Activated naive CD4-positive, alpha-beta T cell treated with anti-CD3 and anti-CD28 coated beads, Interleukin-2, amount 10 ng/mL, durations not matched to agents 7 days and 5 days (primary cell): Measurements from ENCODE around the gene NIP7.
"Not testable (repeated sequence)": the region's sequence is repeated elsewhere in the genome, so short reads cannot be mapped to it uniquely, and the experiment has no call there.

Experiments used
- CTCF ChIA-PET: fragments of 350-600 bp; sonication (Branson Sonifier 250); formaldehyde crosslinking; loops from one replicate; lab custom pipeline; 2021; ENCODE audit warnings: antibody characterized with exemption; lab: Charles Lee
- DNase-seq: peaks from one replicate; pipeline ENCODE4 v3.0.0-alpha.2; 2020
- H3K27ac Mint-ChIP-seq: one replicate; pipeline ENCODE4 v1.8.0; 2021; ENCODE audit warnings: mild to moderate bottlenecking, moderate library complexity, mixed read lengths
- H3K27me3 Mint-ChIP-seq: one replicate; pipeline ENCODE4 v1.8.0; 2021; ENCODE audit warnings: mild to moderate bottlenecking, mixed read lengths
- H3K36me3 Mint-ChIP-seq: one replicate; pipeline ENCODE4 v1.8.0; 2021; ENCODE audit warnings: mixed read lengths
- H3K4me1 Mint-ChIP-seq: one replicate; pipeline ENCODE4 v1.8.0; 2021; ENCODE audit warnings: mixed read lengths
- H3K4me3 Mint-ChIP-seq: one replicate; pipeline ENCODE4 v1.8.0; 2021; ENCODE audit warnings: mild to moderate bottlenecking, moderate library complexity, mixed read lengths
- H3K9me3 Mint-ChIP-seq: one replicate; pipeline ENCODE4 v1.8.0; 2021; ENCODE audit warnings: mixed read lengths

The NIP7 gene

GRCh38 chr16:69339289-69340094, at the start of gene NIP7, which contains the start of gene COG8:
Gene NIP7 (plus strand): TSS chr16:69339772. CDS start chr16:69339830, 58 bp downstream.
Gene COG8 (minus strand): TSS chr16:69339564. CDS start chr16:69339552, 12 bp downstream.
- CTCF ChIA-PET: interaction anchor here (0.9 kb wide), 2 partner anchors 9 to 280 kb away, joined by 3 read pairs; partner anchors contain the start of gene PDF
- Mint-ChIP-seq H3K4me3 (peak within 1 kb of the TSS; percentile 100), H3K9me3 (no peaks in the 10 kb centered on the region)

GRCh38 chr16:69291657-69292056, 47.9 kb upstream of the NIP7 start:
- H3K27me3 Mint-ChIP-seq, CTCF ChIA-PET, H3K4me3 Mint-ChIP-seq, DNase-seq, H3K36me3 Mint-ChIP-seq, H3K4me1 Mint-ChIP-seq, H3K27ac Mint-ChIP-seq, H3K9me3 Mint-ChIP-seq: not testable (repeated sequence)

More at GRCh38 chr16:69339289-69340094, at the start of gene NIP7, which contains the start of gene COG8:
- H3K36me3 Mint-ChIP-seq: peaks cover 51% of the 10 kb centered on the region
- no peaks in the 10 kb centered on the region for H3K27me3 Mint-ChIP-seq
- H3K4me1 Mint-ChIP-seq: peaks cover 50% of the 10 kb centered on the region
- peak; percentile 96 for DNase-seq
- H3K27ac Mint-ChIP-seq: peak within 1 kb of the TSS; percentile 97

DNA sequence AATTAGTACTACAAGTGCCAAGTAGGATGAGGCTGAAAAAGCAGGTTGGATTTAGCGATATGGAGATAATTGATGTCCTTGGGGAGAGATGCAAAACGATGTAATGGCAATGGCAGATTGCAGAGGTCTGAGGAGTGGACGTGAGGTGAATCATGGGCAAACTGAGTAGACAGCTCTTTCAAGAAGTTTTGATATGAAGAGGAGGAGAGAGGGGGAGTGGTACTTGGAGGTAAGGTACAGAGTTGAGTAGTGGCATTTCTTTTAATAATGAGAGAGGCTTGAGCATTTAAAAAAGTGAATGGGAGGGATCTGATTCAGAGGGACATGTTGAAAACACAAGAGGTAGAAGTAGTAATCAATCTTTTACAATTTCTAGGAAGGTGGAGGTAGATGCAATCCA, 46.2 kb upstream of the NIP7 start:
- Mint-ChIP-seq H3K27me3 (no peaks in the 10 kb centered on the region), H3K36me3 (peaks cover 2% of the 10 kb centered on the region), H3K4me3 (no peak overlapping the region), H3K9me3 (no peaks in the 10 kb centered on the region), H3K27ac (no peak overlapping the region), H3K4me1 (no peaks in the 10 kb centered on the region)
- CTCF ChIA-PET: no interaction called here
- DNase-seq: no peak

DNA sequence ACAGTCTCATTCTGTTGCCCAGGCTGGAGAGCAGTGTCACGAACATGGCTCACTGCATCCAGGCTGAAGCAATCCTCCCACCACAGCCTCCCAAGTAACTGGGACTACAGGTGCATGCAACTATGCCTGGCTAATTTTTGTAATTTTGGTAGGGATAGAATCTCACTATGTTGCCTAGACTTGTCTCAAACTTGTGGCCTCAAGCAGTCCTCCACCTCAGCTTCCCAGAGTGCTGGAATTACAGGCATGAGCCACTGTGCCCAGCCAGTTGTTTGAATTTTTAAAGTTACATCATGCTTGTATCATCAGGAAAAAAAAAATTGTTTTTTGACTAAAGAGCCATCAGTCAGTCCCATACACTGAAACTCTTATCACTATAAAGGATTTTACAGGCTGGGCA, 45.5 kb upstream of the NIP7 start:
- Mint-ChIP-seq H3K27me3 (no peaks in the 10 kb centered on the region), H3K4me1 (no peaks in the 10 kb centered on the region), H3K27ac (no peak overlapping the region), H3K9me3 (no peaks in the 10 kb centered on the region), H3K4me3 (no peak overlapping the region), H3K36me3 (peaks cover 2% of the 10 kb centered on the region)
- no peak for DNase-seq
- CTCF ChIA-PET: no interaction called here

DNA sequence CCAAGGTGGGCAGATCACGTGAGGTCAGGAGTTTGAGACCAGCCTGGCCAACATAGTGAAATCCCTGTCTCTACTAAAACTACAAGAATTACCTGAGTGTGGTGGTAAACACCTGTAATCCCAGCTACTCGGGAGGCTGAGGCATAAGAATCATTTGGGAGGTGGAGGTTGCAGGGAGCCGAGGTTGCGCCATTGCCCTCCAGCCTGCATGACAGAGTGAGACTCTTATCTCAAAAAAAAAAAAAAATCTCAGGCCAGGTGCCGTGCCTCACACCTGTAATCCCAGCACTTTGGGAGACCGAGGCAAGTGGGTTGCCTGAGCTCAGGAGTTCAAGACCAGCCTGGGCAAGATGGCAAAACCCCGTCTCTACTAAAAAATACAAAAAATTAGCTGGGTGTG, 42.8 kb upstream of the NIP7 start:
- H3K4me1 Mint-ChIP-seq, H3K9me3 Mint-ChIP-seq, H3K27ac Mint-ChIP-seq, H3K4me3 Mint-ChIP-seq, DNase-seq, H3K27me3 Mint-ChIP-seq: not testable (repeated sequence)
- CTCF ChIA-PET: interaction anchor here (1.8 kb wide), 2 partner anchors 9 to 11 kb away, joined by 4 to 7 read pairs; no protein-coding TSS in a partner anchor
- H3K36me3 Mint-ChIP-seq: peaks cover 11% of the 10 kb centered on the region

DNA sequence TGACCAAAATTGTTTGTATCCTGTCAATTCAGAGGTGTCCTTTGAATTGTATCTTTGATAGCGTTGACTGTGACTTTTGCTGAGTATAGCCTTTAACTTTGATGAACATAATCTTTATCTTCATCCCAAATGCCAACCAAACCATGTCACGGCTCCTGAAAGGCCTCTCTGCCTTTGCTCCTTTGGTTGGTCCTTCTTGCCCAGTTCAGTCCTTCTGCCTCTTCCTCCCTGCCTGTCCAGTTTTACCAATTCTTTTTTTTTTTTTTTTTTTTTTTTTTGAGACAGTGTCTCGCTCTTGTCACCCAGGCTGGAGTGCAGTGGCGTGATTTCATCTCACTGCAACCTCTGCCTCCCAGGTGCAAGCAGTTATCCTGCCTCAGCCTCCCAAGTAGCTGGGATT, 41.3 kb upstream of the NIP7 start:
- DNase-seq: no peak
- H3K27ac Mint-ChIP-seq: no peak overlapping the region
- peaks cover 11% of the 10 kb centered on the region for H3K36me3 Mint-ChIP-seq

GRCh38 chr16:69301187-69301586, 38.4 kb upstream of the NIP7 start:
- CTCF ChIA-PET: no interaction called here
- no peaks in the 10 kb centered on the region for H3K9me3 Mint-ChIP-seq

More for the DNA sequence above, 41.3 kb upstream of the NIP7 start:
- Mint-ChIP-seq H3K4me1 (no peaks in the 10 kb centered on the region), H3K27me3 (no peaks in the 10 kb centered on the region), H3K9me3 (no peaks in the 10 kb centered on the region), H3K4me3 (no peak overlapping the region)
- CTCF ChIA-PET: no interaction called here

DNA sequence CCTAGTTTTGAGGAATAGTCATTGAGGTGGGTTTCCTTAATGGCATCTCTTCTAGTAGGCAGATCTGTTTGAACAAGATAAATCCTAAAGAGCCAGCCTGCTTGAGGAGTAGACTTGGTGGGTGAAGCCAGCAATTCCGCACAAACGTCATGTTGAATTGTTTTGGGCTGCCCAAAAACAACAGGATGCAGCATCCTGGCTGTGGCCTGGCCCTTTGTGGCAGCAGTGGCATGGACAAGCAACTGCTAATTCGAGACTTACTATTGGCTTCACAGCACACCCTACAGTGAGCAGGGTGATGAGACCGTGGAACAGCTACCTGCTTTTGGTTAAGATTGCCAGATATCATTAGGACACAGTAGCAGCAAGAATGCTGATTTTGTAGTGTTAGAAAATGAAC, 37.7 kb upstream of the NIP7 start:
- Mint-ChIP-seq H3K4me3 (no peak overlapping the region), H3K27ac (no peak overlapping the region), H3K27me3 (no peaks in the 10 kb centered on the region), H3K9me3 (no peaks in the 10 kb centered on the region), H3K4me1 (no peaks in the 10 kb centered on the region), H3K36me3 (peaks cover 12% of the 10 kb centered on the region)
- no peak for DNase-seq
- CTCF ChIA-PET: no interaction called here

More at GRCh38 chr16:69301187-69301586, 38.4 kb upstream of the NIP7 start:
- Mint-ChIP-seq H3K27ac (no peak overlapping the region), H3K4me1 (no peaks in the 10 kb centered on the region), H3K4me3 (no peak overlapping the region), H3K27me3 (no peaks in the 10 kb centered on the region), H3K36me3 (peaks cover 13% of the 10 kb centered on the region)
- no peak for DNase-seq

DNA sequence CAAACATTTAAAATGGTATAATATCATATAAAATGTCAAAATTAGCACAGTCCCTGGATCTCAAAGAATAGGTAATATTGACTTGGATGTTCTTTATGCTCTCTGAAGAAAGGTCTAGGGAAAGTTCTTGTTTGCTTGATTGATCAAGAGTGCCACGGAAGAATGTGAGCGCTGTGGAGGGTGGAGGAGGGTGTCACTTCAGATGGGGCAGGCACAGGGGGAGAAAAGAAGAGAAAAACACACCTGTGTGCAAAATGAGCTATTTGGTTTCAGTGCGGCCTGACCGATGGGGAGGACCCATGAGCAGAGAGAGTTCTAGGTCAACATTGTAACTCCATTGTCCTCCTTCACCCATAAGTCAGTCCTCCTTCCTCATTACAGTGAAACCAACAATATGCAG, 37.3 kb upstream of the NIP7 start:
- CTCF ChIA-PET: no interaction called here
- peaks cover 12% of the 10 kb centered on the region for H3K36me3 Mint-ChIP-seq
- H3K27ac Mint-ChIP-seq: peak overlapping the region; percentile 25
- H3K9me3 Mint-ChIP-seq: no peaks in the 10 kb centered on the region
- H3K4me3 Mint-ChIP-seq: no peak overlapping the region
- no peak for DNase-seq
- H3K4me1 Mint-ChIP-seq: no peaks in the 10 kb centered on the region
- no peaks in the 10 kb centered on the region for H3K27me3 Mint-ChIP-seq

- CTCF ChIA-PET: interaction anchor here (1.1 kb wide), 1 partner anchor 20 kb away, joined by 3 read pairs; no protein-coding TSS in a partner anchor
- no peak for DNase-seq
- peaks cover 7% of the 10 kb centered on the region for H3K36me3 Mint-ChIP-seq
- H3K4me1 Mint-ChIP-seq: peaks cover 7% of the 10 kb centered on the region
- H3K27ac Mint-ChIP-seq: no peak overlapping the region
- H3K9me3 Mint-ChIP-seq: no peaks in the 10 kb centered on the region
- H3K4me3 Mint-ChIP-seq: no peak overlapping the region
- H3K27me3 Mint-ChIP-seq: no peaks in the 10 kb centered on the region
Observed at GRCh38 chr16:69306031-69306430, 33.5 kb upstream of the NIP7 start.

DNA sequence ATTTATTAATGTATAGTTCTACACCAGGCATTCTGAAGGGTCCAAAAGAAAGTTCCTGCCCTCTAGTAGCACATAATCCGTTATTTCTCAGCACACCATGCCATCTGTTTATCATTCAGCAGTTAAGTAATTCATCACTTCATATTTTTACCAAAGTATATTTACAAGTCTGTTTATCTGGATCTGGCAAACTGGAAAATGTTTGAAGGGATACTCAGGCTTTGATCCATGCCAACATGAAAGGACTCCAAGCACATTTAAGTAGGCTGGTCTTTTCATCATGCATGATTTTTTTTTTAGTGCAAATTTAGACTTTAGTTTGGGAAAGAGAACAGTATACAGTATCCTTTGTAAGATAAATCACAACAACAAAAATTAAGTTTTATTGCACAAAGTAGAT, 32.5 kb upstream of the NIP7 start:
- Mint-ChIP-seq H3K27me3 (no peaks in the 10 kb centered on the region), H3K9me3 (no peaks in the 10 kb centered on the region), H3K36me3 (peaks cover 7% of the 10 kb centered on the region), H3K4me1 (peaks cover 10% of the 10 kb centered on the region), H3K27ac (no peak overlapping the region), H3K4me3 (no peak overlapping the region)
- no peak for DNase-seq
- CTCF ChIA-PET: no interaction called here

DNA sequence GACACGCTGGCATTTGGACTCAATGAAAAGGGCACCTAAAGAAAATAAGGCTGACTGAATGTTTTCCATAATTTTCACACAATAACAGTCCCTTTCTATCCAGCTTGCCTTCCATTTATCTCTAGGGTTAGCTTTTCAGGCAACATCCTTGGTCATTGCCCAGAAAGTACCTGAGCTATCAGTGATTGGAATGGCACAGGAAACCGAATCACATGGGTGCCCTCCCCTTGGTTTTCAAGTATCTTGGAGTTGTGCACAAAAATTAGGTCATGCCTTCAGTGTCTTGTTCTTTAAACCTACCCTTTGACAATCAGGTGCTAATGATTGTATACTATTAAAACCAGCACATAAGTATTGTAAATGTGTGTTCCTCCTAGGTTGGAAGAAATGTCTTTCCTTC, 31.7 kb upstream of the NIP7 start:
- no peaks in the 10 kb centered on the region for H3K9me3 Mint-ChIP-seq
- peaks cover 13% of the 10 kb centered on the region for H3K4me1 Mint-ChIP-seq
- peaks cover 10% of the 10 kb centered on the region for H3K36me3 Mint-ChIP-seq
- DNase-seq: no peak
- no peak overlapping the region for H3K27ac Mint-ChIP-seq
- CTCF ChIA-PET: no interaction called here
- H3K27me3 Mint-ChIP-seq: no peaks in the 10 kb centered on the region
- H3K4me3 Mint-ChIP-seq: no peak overlapping the region

DNA sequence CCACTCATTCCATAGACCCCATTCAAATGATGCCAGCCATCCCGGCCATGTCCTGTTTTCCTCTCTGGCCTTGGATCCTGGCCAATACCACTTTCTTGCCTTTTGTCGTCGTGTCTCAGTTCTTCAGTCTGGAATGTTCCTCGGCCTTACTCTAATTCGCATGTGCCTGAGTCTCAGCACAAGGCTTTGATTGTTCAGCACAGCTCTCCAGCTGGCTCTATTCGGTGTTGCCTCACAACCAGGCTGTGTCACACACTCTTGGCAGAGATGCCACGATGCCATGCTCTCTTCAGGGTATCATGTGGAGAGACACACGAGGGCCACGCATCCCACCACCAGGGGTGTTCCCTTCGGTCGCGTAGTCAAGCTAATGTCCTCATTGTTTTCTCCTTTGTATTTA, 30.3 kb upstream of the NIP7 start:
- Mint-ChIP-seq H3K4me1 (peaks cover 24% of the 10 kb centered on the region), H3K9me3 (no peaks in the 10 kb centered on the region), H3K4me3 (no peak overlapping the region), H3K36me3 (peaks cover 17% of the 10 kb centered on the region), H3K27ac (no peak overlapping the region), H3K27me3 (no peaks in the 10 kb centered on the region)
- DNase-seq: no peak
- CTCF ChIA-PET: no interaction called here

DNA sequence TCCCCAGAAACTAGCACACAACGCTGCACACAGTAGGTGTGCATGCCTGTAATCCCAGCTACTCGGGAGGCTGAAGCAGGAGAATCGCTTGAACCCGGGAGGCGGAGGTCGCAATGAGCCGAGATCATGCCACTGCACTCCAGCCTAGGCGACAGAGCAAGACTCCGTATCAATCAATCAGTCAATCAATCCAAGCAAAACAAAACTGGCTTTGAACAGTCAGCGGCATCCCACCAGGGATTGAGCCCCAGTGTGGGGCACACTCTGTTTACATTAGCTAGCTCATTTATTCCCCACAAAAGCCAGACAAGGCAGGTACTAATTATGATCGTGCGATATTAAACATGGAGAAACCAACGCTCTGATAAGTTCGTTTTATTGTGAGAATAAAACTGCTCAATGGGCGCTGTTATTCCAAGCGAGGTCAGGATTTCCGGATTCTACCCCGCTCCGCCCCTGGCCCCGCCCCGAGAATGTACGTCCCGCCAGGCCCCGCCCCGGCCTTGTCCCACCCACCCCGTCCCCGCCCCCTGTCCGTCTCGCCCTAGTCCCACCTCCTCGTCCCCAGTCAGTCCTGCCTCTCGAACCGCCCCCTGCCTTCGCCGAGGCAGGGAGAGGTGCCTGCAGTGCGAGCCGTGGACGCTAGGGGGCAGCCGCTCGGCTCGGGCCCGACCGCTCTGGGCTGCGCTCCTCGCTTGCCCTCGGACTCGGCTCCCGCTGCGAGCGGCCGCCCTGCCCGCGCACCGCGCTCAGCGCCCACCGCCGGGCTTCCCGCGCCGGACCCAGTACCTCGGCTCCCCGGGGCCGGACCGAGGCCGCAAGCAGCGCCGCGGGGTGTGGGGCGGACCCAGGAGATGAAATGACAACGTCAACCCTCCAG, 28.7 kb upstream of the NIP7 start, which contains the start of gene VPS4A:
Gene VPS4A (plus strand): TSS at position 698 of the 880 bp plus-strand sequence. CDS start 162 bp downstream, at position 860.
- Mint-ChIP-seq H3K4me3 (peak within 1 kb of the TSS; percentile 99), H3K4me1 (peaks cover 24% of the 10 kb centered on the region), H3K9me3 (no peaks in the 10 kb centered on the region), H3K36me3 (peaks cover 21% of the 10 kb centered on the region), H3K27ac (peak within 1 kb of the TSS; percentile 93), H3K27me3 (no peaks in the 10 kb centered on the region)
- CTCF ChIA-PET: no interaction called here
- peak; percentile 97 for DNase-seq
